HL-60 (cell line): ENCODE data around the gene CLCN5.

Experiments
- DNase-seq, 2 experiments: peaks; one replicate each; pipeline ENCODE4 v3.0.0-alpha.2; 2010 to 2020; ENCODE audit warnings: low read depth in 1 of 2, low spot score in 1 of 2
- H3K27ac ChIP-seq: fragments of 250-450 bp; sonication (Bioruptor Pico); replicated peaks from 2 replicates; pipeline ENCODE4 v1.5.1; 2020; ENCODE audit warnings: mild to moderate bottlenecking, moderate library complexity
- H3K27me3 ChIP-seq: fragments of 250-450 bp; sonication (Bioruptor Pico); 2 replicates; pipeline ENCODE4 v1.5.1; 2021; ENCODE audit warnings: mild to moderate bottlenecking, moderate library complexity; ENCODE audit not compliant: insufficient read depth, poor library complexity, severe bottlenecking
- H3K4me3 ChIP-seq: replicated peaks from 2 replicates; pipeline ENCODE4 v1.5.1; 2011; ENCODE audit warnings: mild to moderate bottlenecking, control low read depth, low read length; ENCODE audit not compliant: insufficient read depth
- GABPA ChIP-seq: IDR thresholded peaks from 2 replicates; pipeline ENCODE4 v1.6.1; 2012; ENCODE audit warnings: low read depth
- POLR2AphosphoS5 ChIP-seq: IDR thresholded peaks from 2 replicates; pipeline ENCODE4 v1.6.1; 2012; ENCODE audit warnings: low read depth
- SPI1 ChIP-seq: IDR thresholded peaks from 2 replicates; pipeline ENCODE4 v1.6.1; 2012; ENCODE audit warnings: low read depth, mild to moderate bottlenecking, borderline replicate concordance
- TF ChIP-seq, protein P1 (sequence below): IDR thresholded peaks from 2 replicates; pipeline ENCODE4 v1.6.1; 2012; ENCODE audit warnings: low read depth; ENCODE audit not compliant: insufficient replicate concordance
- TF ChIP-seq, protein P2 (sequence below): IDR thresholded peaks from one replicate; pipeline ENCODE4 v1.5.1; 2011; ENCODE audit warnings: low read length, control low read depth, inconsistent platforms; ENCODE audit not compliant: insufficient read depth

The CLCN5 gene

DNA sequence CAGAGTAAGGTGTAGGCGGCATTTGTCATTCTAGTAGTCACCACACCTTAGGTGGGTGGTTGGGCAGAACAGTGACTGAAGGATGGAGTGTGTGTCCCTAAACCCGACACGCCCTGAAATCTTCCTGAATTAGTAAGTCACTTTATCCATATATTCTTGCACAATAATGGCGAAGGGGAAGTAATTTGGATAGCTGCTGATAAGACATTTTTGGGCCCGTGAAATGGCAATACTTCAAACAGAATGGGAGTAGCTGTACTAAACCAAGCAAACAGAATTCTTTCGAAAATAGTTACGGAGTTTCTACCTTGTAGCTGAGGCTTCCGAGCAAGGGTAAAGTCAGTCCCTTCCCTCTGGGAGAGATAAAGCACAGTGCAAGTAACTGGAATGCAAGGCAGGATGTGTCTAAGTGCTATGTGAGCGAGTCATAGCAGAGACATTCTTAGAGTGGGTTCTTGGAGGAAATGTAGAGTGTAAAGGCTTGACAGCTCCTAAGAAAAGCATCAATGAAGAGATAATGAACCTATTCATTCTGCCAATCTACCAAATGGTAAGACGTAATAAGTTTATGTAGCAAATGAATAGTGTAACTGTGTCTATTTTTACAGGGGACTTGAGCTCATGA lies 72.8 kb downstream of the CLCN5 start:
- no peaks in the 10 kb centered on the region for H3K27me3 ChIP-seq
- H3K27ac ChIP-seq: no peak overlapping the region
- no peak overlapping the region for H3K4me3 ChIP-seq
- DNase-seq: no peak
- TF ChIP-seq GABPA (no peak), SPI1 (no peak)
- TF ChIP-seq, protein P1, sequence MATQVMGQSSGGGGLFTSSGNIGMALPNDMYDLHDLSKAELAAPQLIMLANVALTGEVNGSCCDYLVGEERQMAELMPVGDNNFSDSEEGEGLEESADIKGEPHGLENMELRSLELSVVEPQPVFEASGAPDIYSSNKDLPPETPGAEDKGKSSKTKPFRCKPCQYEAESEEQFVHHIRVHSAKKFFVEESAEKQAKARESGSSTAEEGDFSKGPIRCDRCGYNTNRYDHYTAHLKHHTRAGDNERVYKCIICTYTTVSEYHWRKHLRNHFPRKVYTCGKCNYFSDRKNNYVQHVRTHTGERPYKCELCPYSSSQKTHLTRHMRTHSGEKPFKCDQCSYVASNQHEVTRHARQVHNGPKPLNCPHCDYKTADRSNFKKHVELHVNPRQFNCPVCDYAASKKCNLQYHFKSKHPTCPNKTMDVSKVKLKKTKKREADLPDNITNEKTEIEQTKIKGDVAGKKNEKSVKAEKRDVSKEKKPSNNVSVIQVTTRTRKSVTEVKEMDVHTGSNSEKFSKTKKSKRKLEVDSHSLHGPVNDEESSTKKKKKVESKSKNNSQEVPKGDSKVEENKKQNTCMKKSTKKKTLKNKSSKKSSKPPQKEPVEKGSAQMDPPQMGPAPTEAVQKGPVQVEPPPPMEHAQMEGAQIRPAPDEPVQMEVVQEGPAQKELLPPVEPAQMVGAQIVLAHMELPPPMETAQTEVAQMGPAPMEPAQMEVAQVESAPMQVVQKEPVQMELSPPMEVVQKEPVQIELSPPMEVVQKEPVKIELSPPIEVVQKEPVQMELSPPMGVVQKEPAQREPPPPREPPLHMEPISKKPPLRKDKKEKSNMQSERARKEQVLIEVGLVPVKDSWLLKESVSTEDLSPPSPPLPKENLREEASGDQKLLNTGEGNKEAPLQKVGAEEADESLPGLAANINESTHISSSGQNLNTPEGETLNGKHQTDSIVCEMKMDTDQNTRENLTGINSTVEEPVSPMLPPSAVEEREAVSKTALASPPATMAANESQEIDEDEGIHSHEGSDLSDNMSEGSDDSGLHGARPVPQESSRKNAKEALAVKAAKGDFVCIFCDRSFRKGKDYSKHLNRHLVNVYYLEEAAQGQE: no peak
- TF ChIP-seq, protein P2, sequence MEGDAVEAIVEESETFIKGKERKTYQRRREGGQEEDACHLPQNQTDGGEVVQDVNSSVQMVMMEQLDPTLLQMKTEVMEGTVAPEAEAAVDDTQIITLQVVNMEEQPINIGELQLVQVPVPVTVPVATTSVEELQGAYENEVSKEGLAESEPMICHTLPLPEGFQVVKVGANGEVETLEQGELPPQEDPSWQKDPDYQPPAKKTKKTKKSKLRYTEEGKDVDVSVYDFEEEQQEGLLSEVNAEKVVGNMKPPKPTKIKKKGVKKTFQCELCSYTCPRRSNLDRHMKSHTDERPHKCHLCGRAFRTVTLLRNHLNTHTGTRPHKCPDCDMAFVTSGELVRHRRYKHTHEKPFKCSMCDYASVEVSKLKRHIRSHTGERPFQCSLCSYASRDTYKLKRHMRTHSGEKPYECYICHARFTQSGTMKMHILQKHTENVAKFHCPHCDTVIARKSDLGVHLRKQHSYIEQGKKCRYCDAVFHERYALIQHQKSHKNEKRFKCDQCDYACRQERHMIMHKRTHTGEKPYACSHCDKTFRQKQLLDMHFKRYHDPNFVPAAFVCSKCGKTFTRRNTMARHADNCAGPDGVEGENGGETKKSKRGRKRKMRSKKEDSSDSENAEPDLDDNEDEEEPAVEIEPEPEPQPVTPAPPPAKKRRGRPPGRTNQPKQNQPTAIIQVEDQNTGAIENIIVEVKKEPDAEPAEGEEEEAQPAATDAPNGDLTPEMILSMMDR: no peak

DNA sequence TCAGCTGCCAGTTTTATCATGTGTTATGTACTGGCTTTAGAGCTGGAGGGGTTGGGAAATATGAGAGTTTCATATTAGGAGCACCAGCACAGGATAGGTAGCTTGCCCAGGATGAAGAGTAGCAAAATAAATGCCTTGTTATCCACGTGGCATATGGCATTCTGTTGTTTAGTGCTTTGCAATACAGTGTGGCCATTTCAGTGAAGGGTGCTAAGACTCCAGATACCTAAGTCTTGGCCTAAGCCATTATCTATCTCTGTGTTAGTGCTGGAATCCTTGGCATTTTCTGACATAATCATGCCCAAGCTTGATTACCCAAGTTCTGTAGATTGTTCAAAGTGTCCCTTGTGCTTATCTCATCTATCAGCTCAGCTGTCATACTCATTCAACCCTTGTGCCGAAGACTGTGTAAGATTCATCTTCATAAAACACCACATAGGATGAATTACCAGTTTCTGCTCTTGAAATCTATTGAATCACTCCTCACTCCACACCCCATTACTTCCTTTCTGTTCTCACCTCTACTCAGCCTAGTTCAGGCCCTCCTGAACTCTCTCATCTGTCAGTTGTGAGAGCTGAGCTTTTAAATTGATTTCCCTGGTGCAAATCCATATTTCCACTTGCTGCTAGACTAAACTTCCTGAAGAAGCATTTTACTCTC lies 73.5 kb downstream of the CLCN5 start:
- no peak overlapping the region for H3K4me3 ChIP-seq
- no peaks in the 10 kb centered on the region for H3K27me3 ChIP-seq
- TF ChIP-seq POLR2AphosphoS5 (no peak), GABPA (no peak), SPI1 (no peak)
- TF ChIP-seq, protein P2: no peak
- TF ChIP-seq, protein P1: no peak
- DNase-seq: no peak
- no peak overlapping the region for H3K27ac ChIP-seq

DNA sequence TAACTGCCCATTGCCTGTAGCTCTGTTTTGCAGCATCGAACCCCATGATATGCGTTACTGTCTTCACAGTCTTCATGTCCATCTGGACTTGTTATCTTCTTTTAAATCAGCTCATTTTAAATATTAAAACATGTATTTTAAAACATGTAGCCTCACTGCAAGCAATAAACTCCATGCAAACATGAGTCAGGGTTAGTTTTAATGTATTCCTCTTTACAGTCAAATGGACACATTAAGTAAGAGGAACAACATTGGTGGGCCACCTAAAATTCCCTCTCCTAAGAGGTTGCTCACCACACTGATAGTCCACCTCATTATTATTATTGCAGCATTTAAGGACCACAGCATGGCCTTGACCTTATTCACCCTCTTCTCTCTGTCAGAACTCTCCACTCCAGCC lies 74.1 kb downstream of the CLCN5 start:
- H3K4me3 ChIP-seq: no peak overlapping the region
- no peak for DNase-seq
- TF ChIP-seq, protein P2: no peak
- no peak for TF ChIP-seq GABPA
- no peak for TF ChIP-seq POLR2AphosphoS5
- TF ChIP-seq, protein P1: no peak
- TF ChIP-seq SPI1: no peak
- H3K27me3 ChIP-seq: no peaks in the 10 kb centered on the region
- H3K27ac ChIP-seq: no peak overlapping the region
